Panc1 (cell line): ENCODE measurements around the gene NGEF.

ENCODE experiments used
- POLR2AphosphoS5 ChIP-seq: IDR thresholded peaks from 2 replicates; pipeline ENCODE4 v1.6.1; 2012; ENCODE audit warnings: mild to moderate bottlenecking, low read depth, low read length, moderate library complexity
- SIN3A ChIP-seq: IDR thresholded peaks from 2 replicates; pipeline ENCODE4 v1.6.1; 2012; ENCODE audit warnings: low read depth, mild to moderate bottlenecking, low read length, moderate library complexity, borderline replicate concordance; ENCODE audit not compliant: insufficient read depth
- TCF7L2 ChIP-seq: IDR thresholded peaks from 2 replicates; pipeline ENCODE4 v1.6.1; 2011; ENCODE audit warnings: mild to moderate bottlenecking, low read depth, low read length, inconsistent platforms
- TF ChIP-seq, protein P1 (sequence below): fragments of 450-650 bp; IDR thresholded peaks from 2 replicates; pipeline ENCODE4 v1.5.1; 2017; ENCODE audit warnings: mild to moderate bottlenecking
- TF ChIP-seq, protein P2 (sequence below), 2 experiments: IDR thresholded peaks; 2 replicates each; pipeline ENCODE4 v1.6.1; 2011 to 2012; ENCODE audit warnings: low read depth in 2 of 2, control low read depth in 1 of 2, low read length in 1 of 2, mild to moderate bottlenecking in 1 of 2, moderate library complexity in 1 of 2; ENCODE audit not compliant: insufficient read depth in 1 of 2

DNA sequence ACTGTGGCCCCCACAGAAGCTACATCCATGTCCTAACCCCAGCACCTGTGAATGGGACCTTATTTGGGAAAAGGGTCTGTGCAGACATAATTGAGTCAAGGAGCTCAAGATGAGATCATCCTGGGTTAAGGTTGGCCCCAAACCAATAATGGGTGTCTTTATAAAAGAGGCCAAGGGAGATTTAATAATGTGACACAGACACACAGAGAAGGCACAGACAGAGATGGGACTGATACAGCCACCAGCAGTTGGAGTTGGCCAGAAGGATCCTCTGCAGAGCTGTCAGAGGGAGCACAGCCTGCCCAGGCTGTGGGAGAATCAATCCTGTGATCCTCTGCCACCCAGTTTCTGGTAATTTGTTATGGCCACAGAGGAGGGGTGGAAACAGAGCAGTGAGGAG, 116.9 kb downstream of the NGEF start:
- TF ChIP-seq, protein P1, sequence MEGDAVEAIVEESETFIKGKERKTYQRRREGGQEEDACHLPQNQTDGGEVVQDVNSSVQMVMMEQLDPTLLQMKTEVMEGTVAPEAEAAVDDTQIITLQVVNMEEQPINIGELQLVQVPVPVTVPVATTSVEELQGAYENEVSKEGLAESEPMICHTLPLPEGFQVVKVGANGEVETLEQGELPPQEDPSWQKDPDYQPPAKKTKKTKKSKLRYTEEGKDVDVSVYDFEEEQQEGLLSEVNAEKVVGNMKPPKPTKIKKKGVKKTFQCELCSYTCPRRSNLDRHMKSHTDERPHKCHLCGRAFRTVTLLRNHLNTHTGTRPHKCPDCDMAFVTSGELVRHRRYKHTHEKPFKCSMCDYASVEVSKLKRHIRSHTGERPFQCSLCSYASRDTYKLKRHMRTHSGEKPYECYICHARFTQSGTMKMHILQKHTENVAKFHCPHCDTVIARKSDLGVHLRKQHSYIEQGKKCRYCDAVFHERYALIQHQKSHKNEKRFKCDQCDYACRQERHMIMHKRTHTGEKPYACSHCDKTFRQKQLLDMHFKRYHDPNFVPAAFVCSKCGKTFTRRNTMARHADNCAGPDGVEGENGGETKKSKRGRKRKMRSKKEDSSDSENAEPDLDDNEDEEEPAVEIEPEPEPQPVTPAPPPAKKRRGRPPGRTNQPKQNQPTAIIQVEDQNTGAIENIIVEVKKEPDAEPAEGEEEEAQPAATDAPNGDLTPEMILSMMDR: no peak
- TF ChIP-seq, protein P2, sequence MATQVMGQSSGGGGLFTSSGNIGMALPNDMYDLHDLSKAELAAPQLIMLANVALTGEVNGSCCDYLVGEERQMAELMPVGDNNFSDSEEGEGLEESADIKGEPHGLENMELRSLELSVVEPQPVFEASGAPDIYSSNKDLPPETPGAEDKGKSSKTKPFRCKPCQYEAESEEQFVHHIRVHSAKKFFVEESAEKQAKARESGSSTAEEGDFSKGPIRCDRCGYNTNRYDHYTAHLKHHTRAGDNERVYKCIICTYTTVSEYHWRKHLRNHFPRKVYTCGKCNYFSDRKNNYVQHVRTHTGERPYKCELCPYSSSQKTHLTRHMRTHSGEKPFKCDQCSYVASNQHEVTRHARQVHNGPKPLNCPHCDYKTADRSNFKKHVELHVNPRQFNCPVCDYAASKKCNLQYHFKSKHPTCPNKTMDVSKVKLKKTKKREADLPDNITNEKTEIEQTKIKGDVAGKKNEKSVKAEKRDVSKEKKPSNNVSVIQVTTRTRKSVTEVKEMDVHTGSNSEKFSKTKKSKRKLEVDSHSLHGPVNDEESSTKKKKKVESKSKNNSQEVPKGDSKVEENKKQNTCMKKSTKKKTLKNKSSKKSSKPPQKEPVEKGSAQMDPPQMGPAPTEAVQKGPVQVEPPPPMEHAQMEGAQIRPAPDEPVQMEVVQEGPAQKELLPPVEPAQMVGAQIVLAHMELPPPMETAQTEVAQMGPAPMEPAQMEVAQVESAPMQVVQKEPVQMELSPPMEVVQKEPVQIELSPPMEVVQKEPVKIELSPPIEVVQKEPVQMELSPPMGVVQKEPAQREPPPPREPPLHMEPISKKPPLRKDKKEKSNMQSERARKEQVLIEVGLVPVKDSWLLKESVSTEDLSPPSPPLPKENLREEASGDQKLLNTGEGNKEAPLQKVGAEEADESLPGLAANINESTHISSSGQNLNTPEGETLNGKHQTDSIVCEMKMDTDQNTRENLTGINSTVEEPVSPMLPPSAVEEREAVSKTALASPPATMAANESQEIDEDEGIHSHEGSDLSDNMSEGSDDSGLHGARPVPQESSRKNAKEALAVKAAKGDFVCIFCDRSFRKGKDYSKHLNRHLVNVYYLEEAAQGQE (IDR thresholded peaks at IDR 0.05; ENCODE audit: insufficient read depth in 1 of 2, low read depth in 2 of 2, low read length in 1 of 2): no peak
- TF ChIP-seq POLR2AphosphoS5 (no peak), SIN3A (no peak), TCF7L2 (no peak)
